HepG2 (cell line): ENCODE results near the gene RPTOR. TPM values are rescaled to one million over a fixed set of nuclear protein-coding genes. Genes with fewer than 3 reads are reported as not detected.

Experiments used
- ARID4A ChIP-seq: sonication (generic); formaldehyde crosslinking; IDR thresholded peaks from 2 replicates; pipeline ENCODE4 v1.5.0; 2020; ENCODE audit warnings: mild to moderate bottlenecking, missing genetic modification reagents, borderline replicate concordance
- ATF4 ChIP-seq, 2 experiments: fragments of 450-650 bp in 1 of 2; sonication (generic) in 1 of 2; formaldehyde crosslinking; IDR thresholded peaks; 2 replicates each; pipeline versions ENCODE4 v1.5.0 to v1.8.0; 2020 to 2022; ENCODE audit warnings: mild to moderate bottlenecking in 1 of 2, missing genetic modification reagents in 1 of 2
- E2F1 ChIP-seq: sonication (generic); formaldehyde crosslinking; IDR thresholded peaks from 2 replicates; pipeline ENCODE4 v1.5.0; 2020; ENCODE audit warnings: missing genetic modification reagents
- FOXP1 ChIP-seq, 2 experiments: fragments of 450-650 bp in 1 of 2; IDR thresholded peaks; 2 replicates each; pipeline ENCODE4 v1.6.1; 2017 to 2018; ENCODE audit warnings: antibody characterized with exemption in 1 of 2
- GLMP ChIP-seq: sonication (generic); formaldehyde crosslinking; IDR thresholded peaks from 2 replicates; pipeline ENCODE4 v1.9.0; 2021; ENCODE audit warnings: missing genetic modification reagents, mild to moderate bottlenecking, borderline replicate concordance
- HNF4G ChIP-seq, 2 experiments: sonication (generic) in 1 of 2; formaldehyde crosslinking in 1 of 2; IDR thresholded peaks; 2 replicates each; pipeline versions ENCODE4 v1.4.0 to v1.6.1; 2011 to 2020; ENCODE audit warnings: borderline replicate concordance in 2 of 2, low read depth in 2 of 2, mild to moderate bottlenecking in 2 of 2, low read length in 1 of 2, missing genetic modification reagents in 1 of 2, moderate library complexity in 1 of 2
- IKZF4 ChIP-seq: sonication (generic); formaldehyde crosslinking; IDR thresholded peaks from 2 replicates; pipeline ENCODE4 v1.5.1; 2020; ENCODE audit warnings: borderline replicate concordance, mild to moderate bottlenecking, low read depth, missing genetic modification reagents; ENCODE audit errors: not compliant biosample characterization
- KDM6A ChIP-seq: IDR thresholded peaks from 2 replicates; pipeline ENCODE4 v1.6.1; 2016; ENCODE audit warnings: low read depth
- MXD1 ChIP-seq: sonication (generic); formaldehyde crosslinking; IDR thresholded peaks from 2 replicates; pipeline ENCODE4 v1.4.0; 2020; ENCODE audit warnings: mild to moderate bottlenecking, missing genetic modification reagents
- NFATC3 ChIP-seq: sonication (generic); formaldehyde crosslinking; IDR thresholded peaks from 2 replicates; pipeline ENCODE4 v1.5.1; 2020; ENCODE audit warnings: mild to moderate bottlenecking, missing genetic modification reagents
- NONO ChIP-seq, 2 experiments: fragments of 450-650 bp in 1 of 2; sonication (generic) in 1 of 2; formaldehyde crosslinking in 1 of 2; IDR thresholded peaks in 1 of 2; conservative IDR thresholded peaks in 1 of 2; 2 replicates each; pipeline versions ENCODE4 v1.6.1 to v1.8.0; 2017 to 2022; ENCODE audit warnings: mild to moderate bottlenecking in 1 of 2, missing genetic modification reagents in 1 of 2, moderate library complexity in 1 of 2
- PAF1 ChIP-seq: IDR thresholded peaks from 2 replicates; pipeline ENCODE4 v1.6.1; 2016; ENCODE audit warnings: missing genetic modification reagents, missing compliant biosample characterization
- ZNF30 ChIP-seq: sonication (generic); formaldehyde crosslinking; IDR thresholded peaks from 2 replicates; pipeline ENCODE4 v1.5.0; 2020; ENCODE audit warnings: mild to moderate bottlenecking, missing genetic modification reagents
- ZNF382 ChIP-seq: sonication (generic); formaldehyde crosslinking; IDR thresholded peaks from 2 replicates; pipeline ENCODE4 v1.5.0; 2020; ENCODE audit warnings: missing genetic modification reagents, mild to moderate bottlenecking, borderline replicate concordance
- ZNF44 ChIP-seq: sonication (generic); formaldehyde crosslinking; IDR thresholded peaks from 2 replicates; pipeline ENCODE4 v1.5.1; 2020; ENCODE audit warnings: mild to moderate bottlenecking, missing genetic modification reagents
- ZNF549 ChIP-seq: sonication (generic); formaldehyde crosslinking; IDR thresholded peaks from 2 replicates; pipeline ENCODE4 v1.5.0; 2020; ENCODE audit warnings: missing genetic modification reagents
- ZNF614 ChIP-seq: IDR thresholded peaks from 2 replicates; pipeline ENCODE4 v1.6.1; 2018; ENCODE audit warnings: missing biosample characterization, missing genetic modification reagents, inconsistent platforms, borderline replicate concordance
- ZNF670 ChIP-seq: sonication (generic); formaldehyde crosslinking; IDR thresholded peaks from 2 replicates; pipeline ENCODE4 v1.8.0; 2022; ENCODE audit warnings: mild to moderate bottlenecking, missing genetic modification reagents, borderline replicate concordance
- ZNF83 ChIP-seq: sonication (generic); formaldehyde crosslinking; IDR thresholded peaks from 2 replicates; pipeline ENCODE4 v1.4.0; 2020; ENCODE audit warnings: missing genetic modification reagents, mild to moderate bottlenecking, borderline replicate concordance
- polyA plus RNA-seq, 8 experiments: library from polyadenylated mRNA; depleted of rRNA in 3 of 8; stranded (reverse) in 7 of 8; unstranded in 1 of 8; fragments of >200 nt; fragmentation: Illumina TruSeq in 4 of 8; extraction: Trizol in 4 of 8; gene quantifications; 2 replicates each; pipeline versions ENCODE4 v1.2.1 to v1.2.3, GENCODE V29; 2011 to 2016; ENCODE audit warnings: low read depth in 4 of 8, missing spikeins in 1 of 8, mixed read lengths in 1 of 8; ENCODE audit not compliant: insufficient read depth in 1 of 8
- total RNA-seq, 5 experiments: library from RNA; depleted of rRNA; stranded (reverse); fragments of >200 nt; fragmentation: Illumina TruSeq; extraction: Trizol; gene quantifications; 2 replicates each; pipeline ENCODE4 v1.2.3, GENCODE V29; 2016; ENCODE audit warnings: low read depth in 1 of 5

The RPTOR gene
- total and polyA plus RNA-seq, 2 of the 13 experiments (the other 11 are each of a cell fraction or from before 2014, with no cell fraction given): 6.6 to 25.3 TPM

- TF ChIP-seq ARID4A (CRISPR knock-in tag): peak; percentile 96
- no peak for TF ChIP-seq PAF1 (CRISPR knock-in tag)
- peak; percentile 18; the same call in 1 of the 2 replicates for TF ChIP-seq HNF4G (IDR thresholded peaks at IDR 0.05; ENCODE audit: borderline replicate concordance, low read depth, low read length)
- peak; percentile 68 for TF ChIP-seq HNF4G (CRISPR knock-in tag; IDR thresholded peaks at IDR 0.05; ENCODE audit: borderline replicate concordance, low read depth)
- peak; percentile 90 for TF ChIP-seq ZNF670 (CRISPR knock-in tag)
- TF ChIP-seq ZNF44: peak; percentile 97; the same call in 1 of the 2 replicates
- TF ChIP-seq NFATC3 (CRISPR knock-in tag): peak; percentile 24; the same call in 1 of the 2 replicates
- peak; percentile 91; the same call in 1 of the 2 replicates for TF ChIP-seq ZNF30 (CRISPR knock-in tag)
- peak; percentile 92; the same call in 1 of the 2 replicates for TF ChIP-seq ZNF83 (CRISPR knock-in tag)
- TF ChIP-seq ZNF549: no peak
- peak; percentile 71 for TF ChIP-seq E2F1 (CRISPR knock-in tag)
- peak; percentile 83 for TF ChIP-seq IKZF4 (CRISPR knock-in tag)
- no peak for TF ChIP-seq ZNF382 (CRISPR knock-in tag)
- TF ChIP-seq ZNF614 (CRISPR knock-in tag): peak; percentile 87
- TF ChIP-seq KDM6A (CRISPR knock-in tag): peak; percentile 12; the same call in 1 of the 2 replicates
- TF ChIP-seq ATF4 (CRISPR knock-in tag; IDR thresholded peaks at IDR 0.05): peak in 1 of 2 experiments; percentile 83; a peak in 2 of 4 replicates
- TF ChIP-seq MXD1 (CRISPR knock-in tag): peak; percentile 95
- TF ChIP-seq GLMP (CRISPR knock-in tag): no peak
- no peak for TF ChIP-seq NONO (IDR thresholded peaks at IDR 0.05)
- peak; percentile 74 for TF ChIP-seq NONO (CRISPR knock-in tag; conservative IDR thresholded peaks at IDR 0.05)
- TF ChIP-seq FOXP1 (IDR thresholded peaks at IDR 0.05): no peak
- TF ChIP-seq FOXP1 (CRISPR knock-in tag; IDR thresholded peaks at IDR 0.05): no peak; the same call in 1 of the 2 replicates
Measured at GRCh38 chr17:80544655-80545498, at the start of gene RPTOR (continued).
